Transverse colon (tissue), 4 donors: Measurements from ENCODE around the gene ELAVL4. TPM values are rescaled to one million over a fixed set of nuclear protein-coding genes. Genes with fewer than 3 reads are reported as not detected.
"Not testable (repeated sequence)": the region's sequence is repeated elsewhere in the genome, so short reads cannot be mapped to it uniquely, and the experiment has no call there.

Experiments used
- DNase-seq: peaks from one replicate; pipeline ENCODE4 v3.0.0-alpha.2; 2019
- H3K27ac ChIP-seq, 4 donors: fragments of 200-600 bp; sonication (generic); 2 replicates each; pipeline ENCODE4 v1.5.1; 2016 to 2018; ENCODE audit warnings: inconsistent platforms in 4 of 4
- H3K27me3 ChIP-seq: fragments of 200-600 bp; sonication (generic); 2 replicates; pipeline ENCODE4 v1.5.1; 2017; ENCODE audit warnings: inconsistent platforms
- H3K36me3 ChIP-seq, 4 donors: fragments of 200-600 bp; sonication (generic); 2 replicates each; pipeline ENCODE4 v1.5.1; 2017 to 2019; ENCODE audit warnings: inconsistent platforms in 4 of 4
- H3K4me1 ChIP-seq, 4 donors: fragments of 200-600 bp; sonication (generic); 2 replicates each; pipeline ENCODE4 v1.5.1; 2017 to 2020; ENCODE audit warnings: inconsistent platforms in 4 of 4
- H3K4me3 ChIP-seq, 4 donors: fragments of 200-600 bp; sonication (generic); 1 replicate in 1 of 4; 2 replicates in 3 of 4; pipeline versions ENCODE4 v1.5.1 to v1.6.1; 2017 to 2019; ENCODE audit warnings: inconsistent platforms in 4 of 4
- H3K9me3 ChIP-seq, 2 donors: fragments of 200-600 bp; sonication (generic); 2 replicates each; pipeline ENCODE4 v1.5.1; 2017 to 2019; ENCODE audit warnings: inconsistent platforms in 2 of 2
- CTCF ChIP-seq, 5 experiments: fragments of 200-600 bp in 3 of 5; fragments of 450-650 bp in 2 of 5; sonication (generic) in 3 of 5; IDR thresholded peaks; 1 replicate in 2 of 5; 2 replicates in 3 of 5; pipeline ENCODE4 v1.5.1; 2016 to 2017; ENCODE audit warnings: antibody characterized with exemption in 5 of 5, inconsistent platforms in 3 of 5, mild to moderate bottlenecking in 2 of 5, moderate library complexity in 1 of 5
- EP300 ChIP-seq: sonication (generic); formaldehyde crosslinking; IDR thresholded peaks from one replicate; pipeline ENCODE4 v1.6.1; 2017; ENCODE audit warnings: antibody characterized with exemption, low read depth
- POLR2A ChIP-seq: fragments of 450-650 bp; IDR thresholded peaks from one replicate; pipeline ENCODE4 v1.6.1; 2016; ENCODE audit warnings: antibody characterized with exemption, mild to moderate bottlenecking, moderate library complexity
- POLR2AphosphoS5 ChIP-seq, 3 donors: sonication (generic); formaldehyde crosslinking; IDR thresholded peaks; one replicate each; pipeline ENCODE4 v1.6.1; 2016; ENCODE audit warnings: antibody characterized with exemption in 3 of 3
- WGBS, 2 donors: methylation state at CpG; one replicate each; pipeline ENCODE4 v1.1.5; 2018; ENCODE audit warnings: low coverage in 1 of 2; 5-methylcytosine and 5-hydroxymethylcytosine counted together
- in situ Hi-C, 4 donors: fragments of 200-750 bp; cut with MboI; loops; one replicate each; pipeline versions ENCODE4 v1.15.0 to v1.15.1; 2017; ENCODE audit warnings: low sequenced_read_pairs in 3 of 4, low pct_ligation_motif_present in 1 of 4, low pct_unique_long_range_greater_than_20kb in 1 of 4
- intact Hi-C: fragments of 100-400 bp; cut with DNase I; formaldehyde crosslinking; loops from one replicate; pipeline ENCODE4 v1.15.1; 2023; ENCODE audit warnings: low total_unique reads
- total RNA-seq, 4 donors: library from RNA; depleted of rRNA; stranded (reverse); fragments of >200 nt; gene quantifications; one replicate each; pipeline ENCODE4 v1.1.0, GENCODE V29; 2016

ELAVL4 gene
- total RNA-seq, 4 donors from 2014 or later, result 0.55 to 0.64 TPM; not detected in 2

- Histone ChIP-seq H3K4me1 (no peaks in the 10 kb centered on the region), H3K4me3 (no peak overlapping the region), H3K27ac (no peak overlapping the region), H3K9me3 (no peaks in the 10 kb centered on the region), H3K36me3 (no peaks in the 10 kb centered on the region), H3K27me3 (no peaks in the 10 kb centered on the region)
- DNase-seq, result no peak
- in situ Hi-C loops (no loop called here), intact Hi-C loops (no loop called here)
- WGBS, 2 donors, result 81 to 86% methylated on average over 3 to 4 of the region's 4 CpGs
- TF ChIP-seq POLR2A (no peak), CTCF (IDR thresholded peaks at IDR 0.05) (no peak), EP300 (no peak), POLR2AphosphoS5 (IDR thresholded peaks at IDR 0.05) (no peak)
Observed at GRCh38 chr1:50163680-50164079, 55.0 kb downstream of the ELAVL4 start.

DNA sequence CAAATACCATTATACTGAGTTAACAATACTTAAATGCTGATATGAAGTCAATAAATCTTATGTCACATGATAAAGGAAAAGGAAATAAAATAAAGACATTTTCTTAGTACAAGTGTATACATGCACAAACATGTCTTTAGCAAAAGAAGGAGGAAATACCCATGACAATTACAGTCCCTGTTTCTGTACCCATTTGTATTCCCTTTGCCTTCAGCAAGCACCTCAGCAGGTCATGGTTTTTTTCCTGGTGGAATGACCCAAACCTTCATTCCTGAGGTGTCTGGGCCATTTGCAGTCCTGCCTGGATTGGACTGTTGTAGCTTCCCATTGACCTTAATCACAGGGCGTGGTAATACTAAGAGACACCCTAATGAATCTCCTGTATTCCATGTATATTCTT, 57.6 kb downstream of the ELAVL4 start:
- in situ Hi-C loops, H3K27ac ChIP-seq, H3K9me3 ChIP-seq, H3K4me3 ChIP-seq, H3K36me3 ChIP-seq, H3K4me1 ChIP-seq, H3K27me3 ChIP-seq, DNase-seq, intact Hi-C loops: not testable (repeated sequence)
- 90% methylated on average over 1 of the region's 1 CpG; no CpG with 5 or more reads in 1 of the 2 donors for whole genome bisulfite sequencing, 2 donors

- no peak for TF ChIP-seq POLR2A
- no peak for TF ChIP-seq EP300
- no peak for TF ChIP-seq CTCF (IDR thresholded peaks at IDR 0.05)
- no peak for TF ChIP-seq POLR2AphosphoS5 (IDR thresholded peaks at IDR 0.05)
- WGBS, 2 donors, result 67 to 70% methylated on average over 1 of the region's 1 CpG
- H3K9me3 ChIP-seq, result no peaks in the 10 kb centered on the region
- in situ Hi-C loops (no loop called here), intact Hi-C loops (no loop called here)
- no peak for DNase-seq
- H3K27me3 ChIP-seq, result no peaks in the 10 kb centered on the region
- H3K4me1 ChIP-seq, result no peaks in the 10 kb centered on the region
- no peak overlapping the region for H3K27ac ChIP-seq
- H3K36me3 ChIP-seq, result no peaks in the 10 kb centered on the region
- H3K4me3 ChIP-seq, result no peak overlapping the region
Observed at GRCh38 chr1:50172299-50172698, 63.6 kb downstream of the ELAVL4 start.

GRCh38 chr1:50174101-50174500, 65.4 kb downstream of the ELAVL4 start:
- H3K36me3 ChIP-seq, result no peaks in the 10 kb centered on the region
- H3K4me1 ChIP-seq, result no peaks in the 10 kb centered on the region
- no peak for TF ChIP-seq POLR2A
- no peak for TF ChIP-seq CTCF (IDR thresholded peaks at IDR 0.05)
- no peak for TF ChIP-seq POLR2AphosphoS5 (IDR thresholded peaks at IDR 0.05)
- no peak for TF ChIP-seq EP300
- no peaks in the 10 kb centered on the region for H3K9me3 ChIP-seq
- in situ Hi-C loops (no loop called here), intact Hi-C loops (no loop called here)
- H3K27ac ChIP-seq, result no peak overlapping the region
- no peaks in the 10 kb centered on the region for H3K27me3 ChIP-seq
- no peak overlapping the region for H3K4me3 ChIP-seq
- DNase-seq, result no peak
